Measurements from ENCODE around the gene EDIL3. TPM values are rescaled to one million over a fixed set of nuclear protein-coding genes. Genes with fewer than 3 reads are reported as not detected.

The EDIL3 gene
- total RNA-seq, 4 donors from 2014 or later = 0.20 to 1.5 (median 0.75) TPM

- in situ Hi-C loops (cut with MboI; ENCODE audit: low sequenced_read_pairs in 4 of 4) = no loop called here
Observed at GRCh38 chr5:84115727-84116126, 269.0 kb downstream of the EDIL3 start.

DNA sequence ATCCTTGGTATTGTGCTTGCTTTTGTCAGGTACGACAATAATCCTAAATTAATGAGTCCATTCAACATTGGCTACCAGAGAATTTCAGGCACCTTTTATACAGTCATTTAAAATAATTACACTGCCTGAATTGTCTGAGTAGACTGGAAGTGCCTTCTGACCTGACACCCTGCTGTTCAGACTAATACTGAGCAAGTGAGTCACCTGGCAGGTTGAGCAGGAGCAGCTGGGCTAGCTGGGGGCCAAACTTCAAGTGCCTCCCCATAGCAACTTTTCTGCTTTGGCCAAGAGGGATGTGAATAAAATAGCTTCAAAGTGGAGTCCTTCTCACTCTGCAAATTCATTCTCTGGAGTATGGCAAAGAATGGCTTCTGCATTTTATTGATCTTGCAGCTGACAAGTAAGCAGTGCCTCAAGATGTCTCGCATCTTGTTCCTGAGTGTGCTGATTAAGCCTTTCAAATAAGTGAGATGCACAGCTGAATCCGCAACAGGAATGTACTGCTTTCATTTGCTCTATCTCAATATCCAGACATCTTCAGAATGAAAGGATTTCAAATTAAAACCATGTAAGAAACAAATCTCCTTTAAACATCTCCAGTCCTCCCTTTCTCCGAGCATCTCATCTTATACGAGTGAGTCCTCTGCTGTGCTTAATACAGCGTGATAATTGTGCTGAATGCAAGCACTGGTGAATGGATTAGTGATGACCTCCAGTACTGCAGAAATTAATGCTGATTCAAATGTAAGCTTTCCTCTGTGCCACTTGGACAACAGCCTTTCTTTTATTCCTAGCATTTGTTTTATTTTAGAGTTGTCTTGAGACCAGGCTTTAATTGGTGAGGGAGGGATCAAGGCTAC, 271.2 kb downstream of the EDIL3 start:
- intact Hi-C loops (cut with DNase I; ENCODE audit: low total_unique reads) = no loop called here
- TF ChIP-seq, protein P1, sequence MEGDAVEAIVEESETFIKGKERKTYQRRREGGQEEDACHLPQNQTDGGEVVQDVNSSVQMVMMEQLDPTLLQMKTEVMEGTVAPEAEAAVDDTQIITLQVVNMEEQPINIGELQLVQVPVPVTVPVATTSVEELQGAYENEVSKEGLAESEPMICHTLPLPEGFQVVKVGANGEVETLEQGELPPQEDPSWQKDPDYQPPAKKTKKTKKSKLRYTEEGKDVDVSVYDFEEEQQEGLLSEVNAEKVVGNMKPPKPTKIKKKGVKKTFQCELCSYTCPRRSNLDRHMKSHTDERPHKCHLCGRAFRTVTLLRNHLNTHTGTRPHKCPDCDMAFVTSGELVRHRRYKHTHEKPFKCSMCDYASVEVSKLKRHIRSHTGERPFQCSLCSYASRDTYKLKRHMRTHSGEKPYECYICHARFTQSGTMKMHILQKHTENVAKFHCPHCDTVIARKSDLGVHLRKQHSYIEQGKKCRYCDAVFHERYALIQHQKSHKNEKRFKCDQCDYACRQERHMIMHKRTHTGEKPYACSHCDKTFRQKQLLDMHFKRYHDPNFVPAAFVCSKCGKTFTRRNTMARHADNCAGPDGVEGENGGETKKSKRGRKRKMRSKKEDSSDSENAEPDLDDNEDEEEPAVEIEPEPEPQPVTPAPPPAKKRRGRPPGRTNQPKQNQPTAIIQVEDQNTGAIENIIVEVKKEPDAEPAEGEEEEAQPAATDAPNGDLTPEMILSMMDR (IDR thresholded peaks at IDR 0.05 in 4 of 5, conservative IDR thresholded peaks at IDR 0.05 in 1 of 5) = no peak
- no peak for TF ChIP-seq POLR2A (IDR thresholded peaks at IDR 0.05)
- Histone ChIP-seq H3K4me3 (no peak overlapping the region), H3K9me3 (no peaks in the 10 kb centered on the region), H3K27me3 (no peaks in the 10 kb centered on the region), H3K4me1 (no peaks in the 10 kb centered on the region), H3K36me3 (no peaks in the 10 kb centered on the region), H3K27ac (no peak overlapping the region)
- in situ Hi-C loops (cut with MboI; ENCODE audit: low sequenced_read_pairs in 4 of 4) = no loop called here
- DNase-seq = no peak
- no peak for ATAC-seq

More at GRCh38 chr5:84115727-84116126, 269.0 kb downstream of the EDIL3 start:
- H3K4me3 ChIP-seq = no peak overlapping the region
- no peaks in the 10 kb centered on the region for H3K27me3 ChIP-seq
- no peaks in the 10 kb centered on the region for H3K36me3 ChIP-seq
- no peaks in the 10 kb centered on the region for H3K9me3 ChIP-seq
- no peak for TF ChIP-seq POLR2A (IDR thresholded peaks at IDR 0.05)
- no peaks in the 10 kb centered on the region for H3K4me1 ChIP-seq
- intact Hi-C loops (cut with DNase I; ENCODE audit: low total_unique reads) = no loop called here
- DNase-seq (no peak), ATAC-seq (no peak)
- H3K27ac ChIP-seq = no peak overlapping the region

- Histone ChIP-seq H3K27ac (no peak overlapping the region), H3K9me3 (no peaks in the 10 kb centered on the region), H3K4me3 (no peak overlapping the region), H3K4me1 (no peaks in the 10 kb centered on the region), H3K27me3 (no peaks in the 10 kb centered on the region), H3K36me3 (no peaks in the 10 kb centered on the region)
- DNase-seq (no peak), ATAC-seq (no peak)
- no peak for TF ChIP-seq POLR2A (IDR thresholded peaks at IDR 0.05)
- TF ChIP-seq, protein P1 (IDR thresholded peaks at IDR 0.05 in 4 of 5, conservative IDR thresholded peaks at IDR 0.05 in 1 of 5) = no peak
- in situ Hi-C loops (cut with MboI; ENCODE audit: low sequenced_read_pairs in 4 of 4) = no loop called here
- intact Hi-C loops (cut with DNase I; ENCODE audit: low total_unique reads) = no loop called here
Observed at GRCh38 chr5:84092738-84093137, 291.9 kb downstream of the EDIL3 start.

DNA sequence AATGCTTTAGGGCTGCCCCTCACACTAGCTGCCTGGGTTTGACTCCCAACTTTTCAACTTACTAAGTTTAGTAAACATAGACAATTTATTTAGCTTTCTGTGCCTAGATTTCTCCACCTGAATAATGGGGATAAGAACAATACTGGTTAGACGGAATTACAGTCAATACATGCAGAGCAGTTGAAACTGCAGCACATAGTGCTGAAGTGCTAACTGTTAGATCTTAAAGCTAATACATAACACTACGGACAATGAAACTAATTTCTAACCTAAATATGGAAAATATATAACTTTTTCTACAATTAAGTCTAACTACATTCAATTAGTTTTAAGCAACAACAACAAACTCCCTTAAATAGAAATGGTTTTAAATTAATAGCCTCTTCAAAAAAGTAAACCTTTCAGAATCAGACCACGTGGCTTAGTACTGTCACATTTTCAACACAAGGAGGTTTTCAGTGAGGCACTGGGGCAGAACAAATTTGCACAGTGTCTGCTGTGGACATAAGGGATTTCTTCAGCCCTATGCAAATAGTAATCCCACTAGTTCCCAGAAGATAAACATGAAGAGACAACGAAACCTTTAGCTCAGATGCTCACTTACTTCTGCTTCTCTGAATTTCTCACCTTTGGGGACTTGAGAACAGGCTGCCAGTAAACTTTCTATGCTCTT, 293.4 kb downstream of the EDIL3 start:
- TF ChIP-seq POLR2A (IDR thresholded peaks at IDR 0.05) = no peak
- TF ChIP-seq, protein P1 (IDR thresholded peaks at IDR 0.05 in 4 of 5, conservative IDR thresholded peaks at IDR 0.05 in 1 of 5) = no peak
- Histone ChIP-seq H3K27me3 (no peaks in the 10 kb centered on the region), H3K4me3 (no peak overlapping the region), H3K4me1 (no peaks in the 10 kb centered on the region), H3K9me3 (no peaks in the 10 kb centered on the region), H3K27ac (no peak overlapping the region), H3K36me3 (no peaks in the 10 kb centered on the region)
- intact Hi-C loops (cut with DNase I; ENCODE audit: low total_unique reads) = no loop called here
- in situ Hi-C loops (cut with MboI; ENCODE audit: low sequenced_read_pairs in 4 of 4) = no loop called here
- ATAC-seq = no peak
- DNase-seq = no peak

- no peaks in the 10 kb centered on the region for H3K36me3 ChIP-seq
- H3K27me3 ChIP-seq = no peaks in the 10 kb centered on the region
- in situ Hi-C loops (cut with MboI; ENCODE audit: low sequenced_read_pairs in 4 of 4) = no loop called here
- H3K4me3 ChIP-seq = no peak overlapping the region
- ATAC-seq (no peak), DNase-seq (no peak)
- no peaks in the 10 kb centered on the region for H3K9me3 ChIP-seq
- H3K27ac ChIP-seq = no peak overlapping the region
- intact Hi-C loops (cut with DNase I; ENCODE audit: low total_unique reads) = no loop called here
- H3K4me1 ChIP-seq = no peaks in the 10 kb centered on the region
- no peak for TF ChIP-seq POLR2A (IDR thresholded peaks at IDR 0.05)
- TF ChIP-seq, protein P1 (IDR thresholded peaks at IDR 0.05 in 4 of 5, conservative IDR thresholded peaks at IDR 0.05 in 1 of 5) = no peak
Observed at GRCh38 chr5:84088996-84089395, 295.7 kb downstream of the EDIL3 start.
